HG02973 (cell line): ENCODE results near the gene BEST4.
"Not testable (repeated sequence)": the region's sequence is repeated elsewhere in the genome, so short reads cannot be mapped to it uniquely, and the experiment has no call there.

Experiments used
- ATAC-seq: cut with Tn5 transposase; IDR thresholded peaks from one replicate; pipeline ENCODE4 v1.9.1; 2021; ENCODE audit warnings: moderate library complexity; ENCODE audit not compliant: unreplicated experiment

BEST4 gene

DNA sequence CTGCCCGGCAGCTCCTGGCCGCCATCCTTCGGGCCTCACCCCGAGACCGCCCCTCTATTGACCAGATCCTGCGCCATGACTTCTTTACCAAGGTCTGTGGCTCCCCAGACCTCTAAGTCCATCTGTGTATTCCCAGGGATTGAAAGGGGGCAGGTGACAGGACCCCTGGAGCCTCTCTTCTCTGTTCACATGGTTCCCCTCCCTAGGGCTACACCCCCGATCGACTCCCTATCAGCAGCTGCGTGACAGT lies 15.0 kb upstream of the BEST4 start:
- no peak for ATAC-seq

GRCh38 chr1:44802306-44803061 lies 14.5 kb upstream of the BEST4 start:
- ATAC-seq = no peak

DNA sequence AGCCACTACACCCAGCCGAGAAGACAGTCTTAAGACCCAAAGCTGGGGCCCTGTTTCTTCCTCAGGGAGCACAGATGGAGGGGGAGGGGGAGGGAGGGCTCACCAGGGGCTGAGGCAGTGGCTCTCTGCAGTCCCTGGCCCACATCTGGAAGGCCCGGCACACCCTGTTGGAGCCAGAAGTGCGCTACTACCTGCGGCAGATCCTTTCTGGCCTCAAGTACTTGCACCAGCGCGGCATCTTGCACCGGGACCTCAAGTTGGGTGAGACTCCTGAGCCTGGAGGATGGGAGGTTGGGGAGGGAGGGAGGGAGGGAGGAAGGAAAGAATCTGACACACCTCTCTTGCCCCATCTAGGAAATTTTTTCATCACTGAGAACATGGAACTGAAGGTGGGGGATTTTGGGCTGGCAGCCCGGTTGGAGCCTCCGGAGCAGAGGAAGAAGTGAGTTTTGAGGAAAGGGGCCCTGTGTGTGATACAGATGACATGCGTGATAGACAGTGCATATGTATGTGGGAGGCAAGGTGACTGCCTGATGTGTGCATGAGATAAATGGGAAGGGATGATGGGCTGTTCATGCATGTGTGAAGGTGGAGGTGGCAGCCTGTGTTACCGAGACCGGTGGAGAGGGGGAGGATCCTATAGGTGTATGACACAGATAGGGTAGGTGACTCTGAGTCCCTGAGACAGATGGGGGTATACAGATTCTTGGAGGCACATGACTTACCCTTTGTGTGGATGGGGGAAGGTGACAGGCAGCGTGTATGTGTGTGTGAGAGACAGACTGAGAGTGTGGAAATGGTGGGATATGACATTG lies 13.7 kb upstream of the BEST4 start:
- ATAC-seq = no peak

DNA sequence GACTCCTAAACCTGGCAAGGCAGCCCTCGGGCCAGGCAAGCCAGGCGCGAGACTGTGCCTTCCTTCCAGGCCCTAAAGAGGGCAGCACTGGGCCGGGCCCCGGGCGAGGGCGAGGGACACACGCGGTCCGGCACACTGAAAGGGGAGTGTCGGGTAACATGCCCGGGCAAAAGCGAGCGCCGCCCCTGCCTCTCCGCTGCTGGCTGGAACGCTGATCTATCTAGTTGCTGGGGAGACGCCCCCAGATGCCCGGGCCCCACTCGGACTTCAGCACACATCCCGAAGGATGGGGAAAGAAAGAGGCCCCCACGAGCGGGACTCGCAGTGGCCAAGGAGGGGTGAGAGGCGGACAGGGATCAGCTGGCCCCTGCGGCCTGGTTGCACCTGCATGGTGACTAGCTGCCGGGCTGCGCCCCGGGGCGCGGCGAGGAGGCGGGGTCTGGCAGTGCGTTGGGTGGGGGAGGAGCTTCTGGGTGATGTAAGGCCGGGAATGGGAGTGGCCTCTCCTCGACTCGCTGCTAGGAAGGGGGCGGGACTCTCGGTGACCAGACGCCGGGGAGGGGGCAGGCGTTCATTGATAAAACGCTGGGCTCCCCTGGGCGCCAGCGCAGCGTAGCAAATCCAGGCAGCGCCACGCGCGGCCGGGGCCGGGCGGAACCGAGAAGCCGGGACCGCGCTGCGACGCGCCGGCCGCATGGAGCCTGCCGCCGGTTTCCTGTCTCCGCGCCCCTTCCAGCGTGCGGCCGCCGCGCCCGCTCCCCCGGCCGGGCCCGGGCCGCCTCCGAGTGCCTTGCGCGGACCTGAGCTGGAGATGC lies 12.0 kb upstream of the BEST4 start, which contains the start of gene PLK3:
Gene PLK3 (plus strand): TSS at position 608 of the 815 bp plus-strand sequence. CDS start 87 bp downstream, at position 695.
- ATAC-seq = peak; percentile 73

DNA sequence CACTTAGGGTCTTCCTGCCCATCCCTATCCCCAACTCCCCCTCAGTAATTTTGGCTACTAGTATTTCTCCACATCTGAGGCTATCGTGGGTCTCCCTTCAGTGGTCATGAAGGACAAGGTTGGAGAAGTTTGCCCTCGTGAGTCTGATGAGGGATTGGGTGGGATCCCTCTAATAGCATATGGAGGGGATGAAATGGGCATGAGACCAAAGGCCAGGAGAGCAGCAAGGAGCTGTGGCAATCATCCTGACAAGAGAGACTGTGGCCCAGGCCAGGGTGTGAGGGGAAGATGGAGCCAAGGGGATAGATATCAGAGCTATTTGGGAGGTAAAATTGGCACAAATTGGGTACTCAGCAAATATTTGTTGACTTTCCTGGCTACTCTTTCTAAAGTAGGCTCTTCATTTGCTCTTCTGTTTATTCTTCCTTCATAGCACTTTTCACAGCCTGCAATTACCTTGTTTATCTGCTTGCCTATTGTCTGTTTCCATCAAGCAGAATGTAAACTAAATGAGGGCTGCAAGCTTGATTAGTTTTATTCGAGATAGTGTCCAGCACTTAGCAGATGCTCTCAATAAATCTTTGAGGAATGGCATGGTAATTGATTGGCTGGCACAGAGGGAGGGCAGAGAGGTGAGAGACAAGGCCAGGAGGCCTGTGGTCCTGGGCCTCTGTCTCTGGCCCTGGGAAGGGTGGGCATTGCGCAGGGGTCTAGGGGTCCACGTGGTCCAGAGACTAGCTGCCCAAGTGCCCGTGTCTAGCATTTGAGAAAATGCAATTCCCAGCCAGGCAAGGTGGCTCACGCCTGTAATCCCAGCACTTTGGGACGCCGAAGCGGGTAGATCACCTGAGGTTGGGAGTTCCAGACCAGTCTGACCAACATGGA lies 10.8 kb upstream of the BEST4 start:
- no peak for ATAC-seq

- not testable (repeated sequence) for ATAC-seq
Observed at GRCh38 chr1:44797886-44798285, 9.9 kb upstream of the BEST4 start.

DNA sequence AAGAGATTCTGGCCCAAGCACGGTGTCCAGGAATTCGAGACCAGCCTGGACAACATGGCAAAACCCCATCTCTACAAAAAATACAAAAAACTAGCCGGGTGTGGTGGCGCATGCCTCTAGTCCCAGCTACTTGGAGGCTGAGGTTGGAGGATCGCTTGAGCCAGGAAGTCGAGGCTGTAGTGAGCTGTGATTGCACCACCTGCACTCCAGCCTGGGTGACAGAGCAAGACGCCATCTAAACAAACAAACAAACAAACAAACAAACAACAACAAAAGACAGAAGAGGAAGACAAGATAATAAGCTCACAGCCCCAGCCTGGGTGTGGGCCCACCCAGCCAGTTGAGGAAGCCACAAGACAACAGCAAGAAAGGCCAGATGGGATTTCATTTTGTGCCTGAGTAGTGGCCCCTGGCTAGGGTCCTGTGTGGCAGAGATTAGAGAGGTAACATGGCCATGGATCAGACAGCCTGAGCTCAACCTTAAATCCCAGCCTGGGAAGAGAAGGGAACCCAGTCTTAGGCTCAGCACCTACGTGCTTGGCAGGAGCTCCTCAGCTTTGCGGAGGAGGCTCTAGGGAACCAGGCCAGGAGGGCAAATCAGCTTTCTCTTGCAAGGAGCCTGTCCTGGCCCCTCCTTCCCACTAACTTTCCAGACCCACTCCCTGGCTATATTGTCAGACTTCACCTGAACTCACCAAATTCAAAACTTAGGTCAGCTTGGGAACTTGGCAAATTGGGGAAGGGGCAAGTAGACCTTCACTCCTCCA lies 4.9 kb upstream of the BEST4 start:
- ATAC-seq = no peak

DNA sequence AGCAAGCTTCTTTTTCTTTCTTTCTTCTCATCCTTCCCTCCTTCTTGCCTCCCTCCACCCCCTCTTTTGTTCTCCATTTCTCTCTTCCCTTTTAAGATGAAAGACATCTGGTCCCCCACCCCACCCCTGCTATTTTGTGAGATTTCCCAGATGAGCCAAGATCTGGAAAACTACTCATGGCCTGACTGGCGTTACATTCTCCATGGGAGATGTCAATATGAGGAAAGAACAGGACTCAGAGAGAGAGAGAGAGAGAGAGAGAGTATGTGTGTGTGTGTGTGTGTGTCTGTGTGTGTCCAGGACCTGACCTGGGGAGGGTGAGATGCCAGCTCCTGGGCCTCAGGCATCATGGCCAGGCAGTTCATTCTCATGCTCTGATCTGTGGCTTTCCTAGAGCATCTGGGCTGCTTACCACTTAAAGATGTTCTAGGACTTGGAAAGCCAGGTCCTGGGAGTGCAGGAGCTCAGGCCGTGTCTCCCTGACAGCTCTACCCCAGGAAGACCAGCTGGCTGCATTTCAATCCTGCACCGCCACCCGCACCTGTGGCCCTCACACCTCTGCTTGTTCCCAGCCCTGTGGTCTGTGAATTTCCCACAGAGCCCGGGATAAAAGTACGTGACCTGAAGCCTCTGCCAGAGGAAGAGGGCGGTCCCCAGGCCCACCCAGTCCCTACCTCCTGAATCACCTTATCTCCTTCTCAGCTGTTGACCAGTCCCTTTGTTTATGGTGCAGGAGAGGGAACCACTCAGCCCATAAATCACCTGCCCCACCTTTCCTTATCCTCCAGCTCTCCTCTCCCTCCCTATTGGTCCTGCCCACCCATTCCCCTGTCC lies 3.2 kb upstream of the BEST4 start:
- no peak for ATAC-seq

DNA sequence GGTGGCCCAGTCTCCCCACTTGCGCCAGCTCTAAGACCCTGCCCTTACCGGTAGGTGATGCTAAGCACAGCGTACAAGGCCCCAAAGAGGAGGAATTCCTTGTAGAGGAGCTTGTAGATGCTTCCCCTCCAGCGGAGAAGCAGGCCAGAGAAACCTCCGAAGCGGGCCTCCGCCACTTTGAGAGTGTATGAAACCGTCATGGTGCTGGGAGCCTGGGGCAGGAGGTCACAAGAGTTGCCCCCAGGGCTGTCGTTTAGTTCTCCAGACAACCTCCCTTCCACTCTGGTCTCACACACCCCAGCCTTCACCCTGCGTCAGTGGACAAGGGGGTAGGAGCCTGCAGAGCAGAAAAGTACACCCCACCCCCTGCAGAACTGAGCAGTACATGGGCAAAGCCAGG lies 464 bp downstream of the BEST4 start:
- ATAC-seq = no peak

DNA sequence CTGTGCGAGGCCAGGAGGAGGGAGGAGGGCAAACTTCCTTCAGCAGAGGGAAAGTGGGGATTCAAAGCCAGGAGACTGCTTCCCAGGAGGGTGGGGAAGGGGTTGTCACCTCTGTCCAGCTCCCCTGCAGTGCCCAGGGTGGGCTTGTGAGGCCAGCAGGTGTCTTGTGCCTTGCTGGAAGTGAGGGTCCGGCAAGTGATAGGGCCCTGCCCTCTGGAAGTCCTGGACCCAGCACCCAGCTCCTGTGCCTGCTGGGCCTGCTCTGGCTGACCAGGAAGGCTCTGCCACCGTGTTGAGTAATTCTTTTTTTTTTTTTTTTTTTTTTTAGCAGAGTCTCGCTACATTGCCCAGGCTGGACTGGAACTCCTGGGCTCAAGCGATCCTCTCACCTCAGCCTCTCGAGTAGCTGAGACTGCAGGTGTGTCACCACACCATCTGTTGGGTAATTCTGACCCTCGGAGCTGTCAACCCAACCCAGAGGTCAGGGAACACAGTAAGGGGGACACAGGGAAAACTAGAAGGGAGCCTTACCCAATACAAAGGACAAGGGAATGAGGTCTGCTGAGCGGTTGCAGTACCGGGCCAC lies 1.0 kb downstream of the BEST4 start:
- no peak for ATAC-seq

GRCh38 chr1:44786138-44786840 lies 1.7 kb downstream of the BEST4 start:
- no peak for ATAC-seq

- ATAC-seq = no peak
Observed at GRCh38 chr1:44785501-44786137, 2.4 kb downstream of the BEST4 start.

DNA sequence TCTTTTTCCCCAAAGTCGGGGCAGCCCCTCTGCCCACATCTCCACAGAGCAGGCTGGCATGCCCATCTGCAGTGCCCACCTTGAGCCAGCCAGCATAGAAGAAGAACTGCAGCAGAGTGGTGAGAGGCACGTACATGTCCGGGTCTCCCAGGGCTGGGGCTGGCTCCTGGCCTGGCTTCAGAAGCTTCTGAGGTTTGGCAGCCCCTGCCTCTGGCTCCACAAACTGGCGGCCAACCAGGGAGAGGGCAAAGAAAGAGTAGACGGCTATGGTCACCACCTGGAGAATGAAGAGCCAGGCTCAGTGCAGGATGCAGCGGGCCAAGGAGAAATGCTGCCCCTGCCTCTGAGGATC lies 3.0 kb downstream of the BEST4 start:
- no peak for ATAC-seq

- ATAC-seq = no peak
Observed at GRCh38 chr1:44784094-44785028, 3.6 kb downstream of the BEST4 start.

DNA sequence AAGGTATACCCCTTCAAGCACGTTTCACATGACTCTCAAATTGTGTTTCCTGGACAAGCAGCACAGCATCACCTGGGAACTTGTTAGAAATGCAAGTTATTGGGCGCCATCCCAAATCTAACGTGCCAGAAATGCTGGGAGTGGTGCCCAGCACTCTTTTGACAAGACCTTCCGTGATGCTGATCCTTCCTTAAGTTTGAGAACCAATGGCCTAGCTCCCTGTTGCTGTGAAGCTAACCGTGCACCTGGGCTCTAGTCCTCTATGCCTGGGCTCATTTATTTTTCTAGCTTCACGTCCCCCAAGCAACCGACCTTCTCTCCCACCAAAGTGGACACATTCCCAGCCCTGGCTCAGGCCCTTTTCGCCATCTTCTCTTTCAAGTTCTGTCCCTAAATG lies 4.3 kb downstream of the BEST4 start:
- ATAC-seq = no peak

GRCh38 chr1:44780583-44781121 lies 7.3 kb downstream of the BEST4 start:
- no peak for ATAC-seq
